WTC11 (cell line): ENCODE data around the gene ERC2. TPM values are rescaled to one million over a fixed set of nuclear protein-coding genes. Genes with fewer than 3 reads are reported as not detected.

Source experiments
- ATAC-seq: fragments of 200-7000 bp; cut with Tn5 transposase; 2 replicates; pipeline ENCODE4 v1.10.0; 2021; ENCODE audit warnings: mild to moderate bottlenecking, moderate library complexity
- CTCF ChIA-PET: fragments of 300-600 bp; sonication (Branson Sonifier 250); formaldehyde crosslinking; loops from one replicate; lab custom pipeline; 2021; ENCODE audit warnings: antibody characterized with exemption; lab: Charles Lee
- POLR2A ChIA-PET: fragments of 350-600 bp; sonication (Branson Sonifier 250); formaldehyde crosslinking; loops from one replicate; lab custom pipeline; 2021; ENCODE audit warnings: antibody characterized with exemption; lab: Charles Lee
- DNase-seq: peaks from one replicate; pipeline ENCODE4 v3.0.0; 2021; ENCODE audit warnings: low spot score
- H3K27ac Mint-ChIP-seq: 2 replicates; pipeline ENCODE4 v1.8.0; 2021; ENCODE audit warnings: mixed read lengths
- H3K27me3 Mint-ChIP-seq: 2 replicates; pipeline ENCODE4 v1.8.0; 2021; ENCODE audit warnings: low read depth, mild to moderate bottlenecking, moderate library complexity, mixed read lengths
- H3K36me3 Mint-ChIP-seq: 2 replicates; pipeline ENCODE4 v1.8.0; 2021; ENCODE audit warnings: mixed read lengths
- H3K4me1 Mint-ChIP-seq: 2 replicates; pipeline ENCODE4 v1.8.0; 2022; ENCODE audit warnings: mixed read lengths
- H3K4me3 Mint-ChIP-seq: 2 replicates; pipeline ENCODE4 v1.8.0; 2021; ENCODE audit warnings: mild to moderate bottlenecking, moderate library complexity, mixed read lengths
- H3K9me3 Mint-ChIP-seq: 2 replicates; pipeline ENCODE4 v1.8.0; 2021; ENCODE audit warnings: mixed read lengths
- CBFB ChIP-seq: sonication (generic); formaldehyde crosslinking; IDR thresholded peaks from 2 replicates; pipeline ENCODE4 v1.8.1; 2022; ENCODE audit warnings: mild to moderate bottlenecking, low read depth, missing genetic modification reagents
- CREB1 ChIP-seq: sonication (generic); formaldehyde crosslinking; IDR thresholded peaks from 2 replicates; pipeline ENCODE4 v1.8.0; 2023; ENCODE audit warnings: mild to moderate bottlenecking, missing genetic modification reagents
- ERG ChIP-seq: fragments of 250-450 bp; sonication (Bioruptor Pico); IDR thresholded peaks from 2 replicates; pipeline ENCODE4 v1.8.0; 2021; ENCODE audit warnings: mild to moderate bottlenecking
- FOXK1 ChIP-seq: sonication (generic); formaldehyde crosslinking; IDR thresholded peaks from 2 replicates; pipeline ENCODE4 v1.8.0; 2022; ENCODE audit warnings: mild to moderate bottlenecking, moderate library complexity, missing genetic modification reagents
- GABPB1 ChIP-seq: sonication (generic); formaldehyde crosslinking; IDR thresholded peaks from 2 replicates; pipeline ENCODE4 v1.8.1; 2023; ENCODE audit warnings: mild to moderate bottlenecking, missing genetic modification reagents
- JUN ChIP-seq: sonication (generic); formaldehyde crosslinking; IDR thresholded peaks from 2 replicates; pipeline ENCODE4 v1.8.0; 2023; ENCODE audit warnings: mild to moderate bottlenecking, missing genetic modification reagents
- MLX ChIP-seq: sonication (generic); formaldehyde crosslinking; IDR thresholded peaks from 2 replicates; pipeline ENCODE4 v1.8.1; 2023; ENCODE audit warnings: mild to moderate bottlenecking, missing genetic modification reagents, moderate library complexity
- PRDM15 ChIP-seq: sonication (generic); formaldehyde crosslinking; IDR thresholded peaks from 2 replicates; pipeline ENCODE4 v1.8.0; 2022; ENCODE audit warnings: missing genetic modification reagents
- RELA ChIP-seq: sonication (generic); formaldehyde crosslinking; IDR thresholded peaks from 2 replicates; pipeline ENCODE4 v1.8.1; 2022; ENCODE audit warnings: missing genetic modification reagents, mild to moderate bottlenecking, borderline replicate concordance
- SOX15 ChIP-seq: fragments of 250-450 bp; sonication (Bioruptor Pico); IDR thresholded peaks from 2 replicates; pipeline ENCODE4 v1.9.0; 2021; ENCODE audit warnings: mild to moderate bottlenecking
- TP53 ChIP-seq: sonication (generic); formaldehyde crosslinking; IDR thresholded peaks from 2 replicates; pipeline ENCODE4 v1.8.1; 2023; ENCODE audit warnings: mild to moderate bottlenecking, missing genetic modification reagents
- USF1 ChIP-seq: sonication (generic); formaldehyde crosslinking; IDR thresholded peaks from 2 replicates; pipeline ENCODE4 v1.8.0; 2022; ENCODE audit warnings: mild to moderate bottlenecking, missing genetic modification reagents
- ZBTB21 ChIP-seq: sonication (generic); formaldehyde crosslinking; IDR thresholded peaks from 2 replicates; pipeline ENCODE4 v1.8.1; 2023; ENCODE audit warnings: mild to moderate bottlenecking, missing genetic modification reagents, borderline replicate concordance
- ZNF121 ChIP-seq: sonication (generic); formaldehyde crosslinking; IDR thresholded peaks from 2 replicates; pipeline ENCODE4 v1.8.0; 2023; ENCODE audit warnings: missing genetic modification reagents
- ZNF219 ChIP-seq: sonication (generic); formaldehyde crosslinking; IDR thresholded peaks from 2 replicates; pipeline ENCODE4 v1.8.0; 2023; ENCODE audit warnings: missing genetic modification reagents, mild to moderate bottlenecking, borderline replicate concordance
- ZNF232 ChIP-seq: sonication (generic); formaldehyde crosslinking; IDR thresholded peaks from 2 replicates; pipeline ENCODE4 v1.8.0; 2022; ENCODE audit warnings: mild to moderate bottlenecking, missing genetic modification reagents
- ZNF263 ChIP-seq: sonication (generic); formaldehyde crosslinking; IDR thresholded peaks from 2 replicates; pipeline ENCODE4 v1.8.1; 2022; ENCODE audit warnings: low read depth, mild to moderate bottlenecking, moderate library complexity, missing genetic modification reagents
- ZNF281 ChIP-seq: sonication (generic); formaldehyde crosslinking; IDR thresholded peaks from 2 replicates; pipeline ENCODE4 v1.8.0; 2023; ENCODE audit warnings: mild to moderate bottlenecking, missing genetic modification reagents
- ZNF317 ChIP-seq: sonication (generic); formaldehyde crosslinking; IDR thresholded peaks from 2 replicates; pipeline ENCODE4 v1.8.1; 2023; ENCODE audit warnings: low read depth, mild to moderate bottlenecking, moderate library complexity, missing genetic modification reagents, borderline replicate concordance
- ZNF396 ChIP-seq: fragments of 250-450 bp; sonication (Bioruptor Pico); IDR thresholded peaks from 2 replicates; pipeline ENCODE4 v1.8.0; 2021; ENCODE audit warnings: mild to moderate bottlenecking, moderate library complexity, borderline replicate concordance
- ZNF416 ChIP-seq: fragments of 250-450 bp; sonication (Bioruptor Pico); IDR thresholded peaks from 2 replicates; pipeline ENCODE4 v1.9.0; 2021; ENCODE audit warnings: mild to moderate bottlenecking, inconsistent platforms
- total RNA-seq: library from RNA; stranded (reverse); gene quantifications from 3 replicates; pipeline ENCODE4 v1.2.3, GENCODE V29; 2021

The ERC2 gene
- total RNA-seq, 1 experiment from 2014 or later: 23.5 TPM

GRCh38 chr3:55661141-55661540 is 807.1 kb downstream of the ERC2 start:
- CTCF ChIA-PET: no interaction called here
- H3K9me3 Mint-ChIP-seq: no peaks in the 10 kb centered on the region; the same call in 1 of the 2 replicates

GRCh38 chr3:55660642-55661041 is 807.6 kb downstream of the ERC2 start:
- CTCF ChIA-PET: no interaction called here
- no peaks in the 10 kb centered on the region for H3K36me3 Mint-ChIP-seq
- H3K4me3 Mint-ChIP-seq: no peak overlapping the region
- no peaks in the 10 kb centered on the region; the same call in 1 of the 2 replicates for H3K27me3 Mint-ChIP-seq
- no peaks in the 10 kb centered on the region; the same call in 1 of the 2 replicates for H3K9me3 Mint-ChIP-seq
- DNase-seq (no peak), ATAC-seq (no peak)
- no peak overlapping the region for H3K27ac Mint-ChIP-seq
- POLR2A ChIA-PET: no interaction called here
- peaks cover 63% of the 10 kb centered on the region for H3K4me1 Mint-ChIP-seq
- TF ChIP-seq RELA (CRISPR knock-in tag) (no peak), ZNF121 (CRISPR knock-in tag) (no peak), ZNF396 (no peak), ZNF263 (CRISPR knock-in tag) (no peak), ZNF281 (CRISPR knock-in tag) (no peak), ERG (CRISPR knock-in tag) (no peak), CREB1 (no peak), GABPB1 (CRISPR knock-in tag) (no peak), ZNF232 (CRISPR knock-in tag) (no peak), ZBTB21 (CRISPR knock-in tag) (no peak), TP53 (CRISPR knock-in tag) (no peak), ZNF317 (no peak), USF1 (no peak), ZNF416 (CRISPR knock-in tag) (no peak)

More at GRCh38 chr3:55661141-55661540, 807.1 kb downstream of the ERC2 start:
- Mint-ChIP-seq H3K27me3 (no peaks in the 10 kb centered on the region; the same call in 1 of the 2 replicates), H3K36me3 (no peaks in the 10 kb centered on the region), H3K27ac (no peak overlapping the region), H3K4me1 (peaks cover 63% of the 10 kb centered on the region), H3K4me3 (no peak overlapping the region)
- DNase-seq (no peak), ATAC-seq (no peak)
- POLR2A ChIA-PET: no interaction called here
- TF ChIP-seq SOX15 (CRISPR knock-in tag) (no peak), MLX (CRISPR knock-in tag) (no peak), TP53 (CRISPR knock-in tag) (no peak), JUN (CRISPR knock-in tag) (no peak), PRDM15 (CRISPR knock-in tag) (no peak), FOXK1 (CRISPR knock-in tag) (no peak), ZNF219 (CRISPR knock-in tag) (no peak), CREB1 (no peak), CBFB (CRISPR knock-in tag) (no peak), ZNF396 (no peak)
